Astrocyte of the spinal cord (primary cell): Measurements from ENCODE around the gene ASCC2.
A peak's percentile ranks its signal among the peaks of the same experiment; 100 is the strongest.

Source experiments
- DNase-seq: peaks from one replicate; pipeline ENCODE4 v3.0.0; 2011; ENCODE audit warnings: low read depth, low spot score
- H3K4me3 ChIP-seq: 2 replicates; pipeline ENCODE4 v1.5.1; 2011; ENCODE audit warnings: low read depth, mild to moderate bottlenecking, low read length, moderate library complexity
- CTCF ChIP-seq: IDR thresholded peaks from 2 replicates; pipeline ENCODE4 v1.5.1; 2012; ENCODE audit warnings: low read depth, mild to moderate bottlenecking, low read length, inconsistent platforms
- in situ Hi-C: cut with HindIII; loops from 2 replicates; pipeline ENCODE4 v1.10.0; 2017; ENCODE audit warnings: low sequenced_read_pairs

ASCC2 gene

GRCh38 chr22:29750559-29751538 lies 87.2 kb downstream of the ASCC2 start:
- in situ Hi-C loops: no loop called here
- no peak for TF ChIP-seq CTCF
- H3K4me3 ChIP-seq: no peak overlapping the region
- no peak for DNase-seq

GRCh38 chr22:29750029-29750428 lies 88.0 kb downstream of the ASCC2 start:
- no peak for DNase-seq
- no peak for TF ChIP-seq CTCF
- no peak overlapping the region for H3K4me3 ChIP-seq
- in situ Hi-C loops: no loop called here

DNA sequence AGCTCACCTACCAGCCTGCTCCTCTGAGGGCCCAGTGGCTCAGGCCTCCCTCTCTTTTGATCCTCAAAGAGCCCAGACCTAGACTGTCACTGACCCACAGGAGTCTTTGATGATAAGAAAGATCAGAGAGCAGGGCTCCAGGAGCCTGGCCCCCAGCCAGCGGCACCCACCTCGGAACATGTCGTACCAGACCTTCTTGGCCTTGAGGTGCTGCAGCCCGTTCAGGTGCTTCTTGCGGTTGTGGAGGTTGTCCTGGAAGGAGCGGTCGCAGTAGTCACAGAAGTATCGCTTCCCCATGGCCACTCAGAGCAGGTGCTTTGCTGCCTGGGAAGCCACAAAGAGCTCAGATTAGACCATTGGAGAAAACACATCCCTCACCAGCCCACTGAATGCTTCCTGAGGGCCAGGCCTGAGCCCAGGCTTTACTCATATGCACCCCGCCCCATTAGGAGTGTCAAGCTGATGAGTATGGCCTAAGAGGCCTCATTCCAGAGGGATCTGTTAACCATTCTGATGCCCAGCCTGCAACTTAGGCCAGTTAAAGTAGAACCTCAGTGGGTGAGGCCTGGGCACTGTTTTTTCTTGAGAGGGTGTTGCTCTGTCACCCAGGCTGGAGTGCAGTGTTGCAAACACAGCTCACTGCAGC lies 89.7 kb downstream of the ASCC2 start:
- no peak for DNase-seq
- TF ChIP-seq CTCF: no peak
- no peak overlapping the region for H3K4me3 ChIP-seq
- in situ Hi-C loops: no loop called here

DNA sequence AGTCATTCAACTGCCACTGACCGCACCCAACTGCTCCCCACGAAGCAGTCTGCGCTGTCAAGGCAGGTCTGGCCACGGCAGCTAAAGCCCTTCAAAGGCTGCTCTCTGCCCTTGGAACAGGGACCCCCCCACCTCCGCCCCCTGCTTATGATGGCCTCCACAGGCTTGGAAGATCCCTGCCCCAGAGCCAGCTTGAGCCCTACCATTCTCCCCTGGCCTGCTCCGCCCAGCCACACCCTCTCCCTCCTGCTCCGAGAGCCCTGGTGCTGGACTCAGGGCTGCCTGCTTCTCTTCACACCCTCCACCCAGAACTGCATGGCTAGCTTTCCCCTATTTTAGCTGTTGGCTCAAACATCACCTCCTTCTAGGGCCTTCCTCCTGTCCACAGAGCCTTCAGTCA lies 90.2 kb downstream of the ASCC2 start:
- in situ Hi-C loops: no loop called here
- DNase-seq: no peak
- no peak overlapping the region for H3K4me3 ChIP-seq
- TF ChIP-seq CTCF: no peak

DNA sequence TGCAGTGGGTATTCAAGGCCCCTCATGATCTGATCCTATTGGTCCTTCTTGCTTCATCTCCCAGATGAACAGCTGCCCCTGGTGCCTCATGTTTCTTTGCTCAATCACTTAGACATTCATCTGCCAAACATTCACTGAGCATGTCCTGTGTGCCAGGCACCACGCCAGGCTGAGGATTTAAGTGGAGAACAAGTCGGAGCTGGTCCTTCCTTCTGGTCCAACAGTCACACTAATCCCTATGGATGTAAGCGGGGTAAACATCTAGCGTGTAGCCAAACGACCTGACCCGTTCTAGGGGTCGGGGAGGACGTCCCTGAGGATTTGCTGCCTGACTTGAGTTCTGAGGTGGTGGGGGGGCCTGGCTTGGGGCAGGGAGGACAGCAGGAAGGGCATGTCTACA lies 93.2 kb downstream of the ASCC2 start:
- DNase-seq: peak; percentile 14
- H3K4me3 ChIP-seq: no peak overlapping the region
- in situ Hi-C loops: no loop called here
- no peak for TF ChIP-seq CTCF

DNA sequence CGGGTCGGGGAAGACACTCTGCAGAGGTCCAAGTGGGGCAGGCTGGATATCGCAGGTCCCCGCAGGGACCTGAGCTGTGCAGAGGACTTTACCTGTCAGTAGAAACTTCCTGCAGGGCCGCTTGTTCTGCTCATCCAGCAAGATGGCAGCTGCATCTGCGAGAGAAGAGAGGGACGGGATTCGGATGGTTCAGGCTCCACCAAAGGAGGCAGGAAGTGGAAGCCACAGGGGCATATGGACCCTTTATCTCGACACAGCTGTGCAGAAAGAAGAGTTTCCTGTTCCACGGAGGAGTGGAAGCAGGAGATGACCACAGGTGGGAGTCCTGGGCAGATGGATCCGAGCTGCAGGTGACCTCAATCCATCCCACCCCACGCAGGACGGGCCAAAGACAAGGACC lies 95.7 kb downstream of the ASCC2 start:
- no peak for TF ChIP-seq CTCF
- in situ Hi-C loops: no loop called here
- no peak overlapping the region for H3K4me3 ChIP-seq
- DNase-seq: no peak
